Stimulated activated CD8-positive, alpha-beta memory T cell treated with anti-CD3 and anti-CD28 coated beads, Interleukin-2, amount 100 ng/mL, for 48 hours (primary cell): ENCODE data around the gene TRPM2.

ENCODE experiments used
- DNase-seq, 2 donors: peaks; one replicate each; pipeline ENCODE4 v3.0.0-alpha.2; 2020; ENCODE audit warnings: low read depth in 2 of 2

TRPM2 gene

GRCh38 chr21:44429894-44430293 is 76.5 kb downstream of the TRPM2 start:
- DNase-seq, result no peak

DNA sequence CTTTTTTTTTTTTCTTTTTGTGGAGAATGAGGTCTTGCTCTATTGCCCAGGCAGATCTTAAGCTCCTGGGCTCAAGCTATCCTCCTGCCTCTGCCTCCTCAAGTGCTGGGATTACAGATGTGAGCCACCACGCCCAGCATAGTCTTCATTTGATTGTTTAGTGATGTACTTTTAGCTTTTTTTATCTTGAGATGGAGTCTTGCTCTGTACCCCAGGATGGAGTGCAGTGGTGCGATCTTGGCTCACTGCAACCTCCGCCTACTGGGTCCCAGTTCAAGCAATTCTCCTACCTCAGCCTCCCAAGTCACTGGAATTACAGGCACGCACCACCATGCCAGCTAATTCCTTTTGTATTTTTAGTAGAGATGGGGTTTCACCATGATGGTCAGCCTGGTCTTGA is 77.9 kb downstream of the TRPM2 start:
- DNase-seq, result no peak

DNA sequence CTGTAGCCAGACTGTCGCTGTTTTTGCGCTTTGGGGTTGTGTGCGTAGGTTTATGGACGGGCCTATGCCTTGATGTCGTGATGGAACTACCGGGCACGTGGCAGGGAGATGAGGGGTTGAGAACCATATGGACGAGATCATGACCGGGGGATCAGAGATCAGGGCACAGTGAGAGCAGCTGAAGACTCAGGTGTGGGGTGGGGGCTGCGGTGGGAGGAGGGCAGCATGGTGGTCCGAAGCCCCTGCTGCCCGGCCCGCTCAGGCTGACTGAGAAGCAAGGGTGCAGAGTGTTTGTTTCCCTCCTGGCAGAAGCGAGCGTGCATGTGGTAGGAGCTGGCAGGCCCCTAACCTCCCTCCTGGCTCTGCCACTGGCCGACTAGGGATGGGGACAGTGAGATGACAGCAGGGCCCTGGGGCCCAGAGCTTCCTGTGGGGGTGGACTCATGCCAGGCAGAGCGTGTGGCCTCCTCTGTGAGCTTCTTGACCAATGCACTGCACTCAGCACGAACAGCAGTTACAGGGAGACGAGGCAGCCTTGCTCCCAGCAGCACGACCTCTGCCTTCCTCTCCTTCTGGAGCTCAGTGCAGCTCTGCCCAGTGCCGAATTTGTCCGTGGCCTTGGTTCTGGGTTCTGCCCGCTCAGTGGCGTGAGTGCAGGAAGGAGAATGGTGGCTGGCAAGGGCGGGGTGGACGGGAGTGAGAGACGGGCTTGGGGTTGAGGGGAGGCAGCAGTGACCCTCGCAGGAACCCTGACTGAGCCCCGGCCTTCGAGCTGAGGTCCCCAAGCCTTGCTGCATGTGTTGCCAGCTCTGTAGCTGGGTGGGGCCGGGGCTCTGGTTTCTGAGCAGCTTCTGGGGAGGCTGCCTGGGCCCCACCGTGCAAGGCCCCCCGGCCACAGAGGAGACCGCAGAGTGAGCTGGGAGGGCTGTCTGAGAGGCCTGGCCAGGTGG is 79.7 kb downstream of the TRPM2 start:
- DNase-seq, result no peak

GRCh38 chr21:44433791-44434567 is 80.6 kb downstream of the TRPM2 start:
- DNase-seq, result no peak

- no peak for DNase-seq
Observed at GRCh38 chr21:44434568-44434925, 81.1 kb downstream of the TRPM2 start.

DNA sequence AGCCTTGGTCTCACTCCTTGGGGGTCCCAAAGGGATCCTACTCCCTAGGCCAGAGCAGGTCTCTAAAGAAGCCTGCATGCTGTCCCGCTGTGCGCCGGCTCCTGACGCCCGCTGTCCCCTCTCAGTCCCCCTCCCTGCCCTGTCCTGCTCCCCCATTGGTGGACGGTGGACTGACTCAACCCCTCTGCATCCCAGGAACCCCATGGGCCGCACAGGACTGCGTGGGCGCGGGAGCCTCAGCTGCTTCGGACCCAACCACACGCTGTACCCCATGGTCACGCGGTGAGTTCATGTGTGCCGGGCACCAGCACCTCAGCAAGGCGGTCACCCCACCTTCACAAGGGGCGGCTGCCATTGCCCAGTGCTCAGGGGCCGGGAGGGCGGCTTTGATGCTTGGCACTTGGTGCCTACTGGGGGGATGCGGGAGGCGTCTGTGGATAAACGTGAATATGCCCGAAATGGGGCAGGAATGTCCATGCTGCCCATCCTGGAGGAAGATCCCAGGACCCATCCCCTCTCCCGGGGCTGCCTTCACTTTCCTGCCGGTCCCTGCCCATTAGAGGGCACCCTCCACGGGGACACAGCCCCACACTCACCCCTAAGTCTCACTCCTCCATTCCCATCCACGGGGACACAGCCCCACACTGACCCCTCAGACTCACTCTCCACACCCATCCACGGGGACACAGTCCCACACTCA is 81.7 kb downstream of the TRPM2 start:
- no peak for DNase-seq

- DNase-seq, result no peak
Observed at GRCh38 chr21:44436111-44436611, 82.7 kb downstream of the TRPM2 start.

GRCh38 chr21:44436958-44437357 is 83.5 kb downstream of the TRPM2 start:
- no peak for DNase-seq

GRCh38 chr21:44437371-44437695 is 83.9 kb downstream of the TRPM2 start:
- no peak for DNase-seq

- DNase-seq, result no peak
Observed at GRCh38 chr21:44437696-44438431, 84.4 kb downstream of the TRPM2 start.

DNA sequence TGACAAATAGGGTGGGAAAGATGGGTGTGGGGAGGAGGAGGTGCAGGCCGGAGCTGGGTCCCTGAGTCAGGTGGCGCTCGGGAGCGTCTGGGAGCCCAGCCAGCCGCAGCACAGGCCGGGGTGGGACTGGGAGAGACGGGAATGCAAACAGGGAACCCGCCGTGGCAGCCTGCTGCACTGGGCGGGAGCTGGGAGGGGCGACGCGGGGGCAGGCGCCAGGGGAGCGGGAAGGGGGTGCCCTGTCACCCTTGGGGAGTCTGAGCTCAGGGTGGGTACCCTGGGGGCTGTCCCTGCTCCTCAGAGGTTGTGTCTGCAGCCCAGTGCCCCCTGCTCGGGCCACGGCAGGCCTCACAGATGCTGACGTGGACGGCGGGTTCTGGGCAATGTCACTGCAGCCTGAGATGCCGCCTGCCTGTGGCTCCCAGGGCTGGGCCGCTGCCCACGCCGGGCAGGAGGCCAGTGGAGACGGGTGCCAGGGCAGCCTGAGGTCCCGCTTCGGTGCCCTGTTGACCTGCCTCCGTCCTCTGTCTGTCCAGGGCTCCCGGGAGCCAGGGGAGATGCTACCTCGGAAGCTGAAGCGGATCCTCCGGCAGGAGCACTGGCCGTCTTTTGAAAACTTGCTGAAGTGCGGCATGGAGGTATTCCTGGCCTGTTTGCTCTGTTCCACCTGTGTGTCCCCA is 85.2 kb downstream of the TRPM2 start:
- no peak for DNase-seq

GRCh38 chr21:44439211-44439600 is 85.8 kb downstream of the TRPM2 start:
- DNase-seq, result no peak

GRCh38 chr21:44440241-44441040 is 87.0 kb downstream of the TRPM2 start:
- no peak for DNase-seq

- DNase-seq, result no peak
Observed at GRCh38 chr21:44441041-44441400, 87.6 kb downstream of the TRPM2 start.

- DNase-seq, result no peak
Observed at GRCh38 chr21:44441581-44442265, 88.3 kb downstream of the TRPM2 start.

DNA sequence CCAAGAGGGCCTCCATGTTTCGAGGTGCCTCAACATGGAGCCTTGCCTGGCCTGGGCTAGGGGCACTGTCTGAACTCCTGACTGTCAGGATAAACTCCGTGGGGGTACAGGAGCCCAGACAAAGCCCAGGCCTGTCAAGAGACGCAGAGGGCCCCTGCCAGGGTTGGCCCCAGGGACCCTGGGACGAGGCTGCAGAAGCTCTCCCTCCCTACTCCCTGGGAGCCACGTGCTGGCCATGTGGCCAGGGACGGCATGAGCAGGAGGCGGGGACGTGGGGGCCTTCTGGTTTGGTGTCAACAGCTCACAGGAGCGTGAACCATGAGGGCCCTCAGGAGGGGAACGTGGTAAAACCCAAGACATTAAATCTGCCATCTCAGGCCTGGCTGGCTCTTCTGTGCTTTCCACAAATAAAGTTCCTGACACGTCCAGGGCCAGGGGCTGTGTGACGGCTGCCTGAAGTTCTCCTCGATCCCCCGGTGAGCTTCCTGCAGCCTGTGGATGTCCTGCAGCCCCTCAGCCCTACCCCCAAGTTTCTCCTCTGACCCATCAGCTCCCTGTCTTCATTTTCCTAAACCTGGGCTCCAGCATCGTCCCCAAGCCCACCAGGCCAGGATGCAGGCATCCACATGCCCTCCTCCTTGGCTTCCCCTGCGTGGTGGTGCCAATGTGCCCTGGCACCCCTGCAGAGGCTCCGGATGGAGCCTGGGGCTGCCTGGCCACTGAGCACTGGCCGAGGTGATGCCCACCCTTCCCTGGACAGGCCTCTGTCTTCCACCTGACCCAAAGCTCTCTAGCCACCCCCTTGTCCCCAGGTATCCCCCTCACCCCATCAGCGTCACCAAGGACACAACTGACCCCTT is 89.1 kb downstream of the TRPM2 start:
- no peak for DNase-seq

GRCh38 chr21:44443291-44443890 is 90.0 kb downstream of the TRPM2 start:
- no peak for DNase-seq

DNA sequence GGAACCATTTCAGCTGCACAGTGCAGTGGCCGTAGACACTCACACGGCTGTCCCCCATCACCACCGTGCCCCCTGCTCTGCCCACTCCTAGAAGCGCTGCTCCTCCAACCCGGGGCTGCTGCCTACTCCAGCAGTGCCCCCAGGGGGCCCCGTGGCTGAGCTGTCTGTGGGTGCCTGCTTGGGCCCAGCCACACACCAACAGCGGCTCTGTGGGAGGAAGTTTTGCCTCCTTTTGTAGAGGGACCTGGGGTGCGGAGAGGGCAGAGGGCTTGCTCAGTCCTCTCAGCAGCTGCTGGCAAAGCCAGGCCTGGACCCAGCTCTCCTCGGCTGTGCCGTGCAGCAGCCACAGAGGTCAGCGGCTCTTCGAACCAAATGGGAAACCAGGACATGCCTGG is 90.5 kb downstream of the TRPM2 start:
- DNase-seq, result no peak
